Glutamatergic neuron (in vitro differentiated cells): ENCODE measurements around the gene NGDN. TPM values are rescaled to one million over a fixed set of nuclear protein-coding genes. Genes with fewer than 3 reads are reported as not detected.

Source experiments
- DNase-seq: peaks from one replicate; pipeline ENCODE4 v3.0.0; 2022
- H3K27ac Mint-ChIP-seq: one replicate; pipeline ENCODE4 v1.8.0; 2020; ENCODE audit warnings: mild to moderate bottlenecking, mixed read lengths, inconsistent platforms; ENCODE audit not compliant: unreplicated experiment
- H3K27me3 Mint-ChIP-seq: one replicate; pipeline ENCODE4 v1.8.0; 2020; ENCODE audit warnings: mild to moderate bottlenecking, moderate library complexity, mixed read lengths, inconsistent platforms; ENCODE audit not compliant: unreplicated experiment
- H3K36me3 Mint-ChIP-seq: one replicate; pipeline ENCODE4 v1.8.0; 2020; ENCODE audit warnings: mild to moderate bottlenecking, mixed read lengths, inconsistent platforms; ENCODE audit not compliant: unreplicated experiment
- H3K4me1 Mint-ChIP-seq: one replicate; pipeline ENCODE4 v1.8.0; 2020; ENCODE audit warnings: mild to moderate bottlenecking, low read depth, mixed read lengths, inconsistent platforms; ENCODE audit not compliant: unreplicated experiment
- H3K4me3 Mint-ChIP-seq: one replicate; pipeline ENCODE4 v1.8.0; 2020; ENCODE audit warnings: mild to moderate bottlenecking, mixed read lengths, inconsistent platforms; ENCODE audit not compliant: unreplicated experiment
- H3K9me3 Mint-ChIP-seq: one replicate; pipeline ENCODE4 v1.8.0; 2020; ENCODE audit warnings: mild to moderate bottlenecking, moderate library complexity, mixed read lengths, inconsistent platforms; ENCODE audit not compliant: unreplicated experiment
- CTCF ChIP-seq: fragments of 200-600 bp; sonication (generic); IDR thresholded peaks from one replicate; pipeline ENCODE4 v1.5.0; 2021; ENCODE audit not compliant: partially characterized antibody, unreplicated experiment
- total RNA-seq: library from RNA; stranded (reverse); fragmentation: NEBNext Ultra II Directional; extraction: Animal tissue kit (Norgen Biotek cat#: 25700); gene quantifications from one replicate; pipeline ENCODE4 v1.2.1, GENCODE V29; 2021; ENCODE audit not compliant: unreplicated experiment

The NGDN gene
- total RNA-seq, 1 donor from 2014 or later, result 46.5 TPM

DNA sequence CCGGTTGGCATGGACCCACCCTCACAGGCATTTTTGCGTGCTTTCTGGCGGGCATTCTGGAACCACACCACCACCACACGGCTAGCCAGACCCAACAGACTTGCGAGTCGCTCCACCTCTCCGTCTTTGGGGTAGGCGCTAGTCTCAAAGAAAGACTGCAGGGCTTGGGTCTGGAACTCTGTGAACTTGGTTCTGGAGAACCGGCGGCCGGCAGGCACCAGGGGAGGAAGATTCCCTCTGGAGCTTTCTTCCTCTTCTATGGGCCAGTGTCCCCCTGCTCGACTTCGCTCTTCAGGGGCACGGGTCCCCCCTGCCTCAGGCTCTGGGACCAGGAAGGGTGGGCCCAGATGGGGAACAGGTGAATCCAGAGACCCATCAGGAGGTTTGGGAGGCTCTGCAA, 55.5 kb downstream of the NGDN start:
- Mint-ChIP-seq H3K27ac (no peak overlapping the region), H3K4me3 (no peak overlapping the region), H3K36me3 (peaks cover 5% of the 10 kb centered on the region), H3K4me1 (peaks cover 2% of the 10 kb centered on the region), H3K27me3 (peaks cover 15% of the 10 kb centered on the region), H3K9me3 (peaks cover 7% of the 10 kb centered on the region)
- TF ChIP-seq CTCF, result no peak
- DNase-seq, result no peak

GRCh38 chr14:23525611-23526010, 56.1 kb downstream of the NGDN start:
- DNase-seq, result no peak
- H3K36me3 Mint-ChIP-seq, result peaks cover 5% of the 10 kb centered on the region
- H3K4me1 Mint-ChIP-seq, result peaks cover 4% of the 10 kb centered on the region
- peaks cover 9% of the 10 kb centered on the region for H3K9me3 Mint-ChIP-seq
- TF ChIP-seq CTCF, result no peak
- peaks cover 15% of the 10 kb centered on the region for H3K27me3 Mint-ChIP-seq
- H3K4me3 Mint-ChIP-seq, result no peak overlapping the region
- H3K27ac Mint-ChIP-seq, result no peak overlapping the region

Other genes starting within 250 kb of the NGDN start
- gene RNF212B, start 231.8 kb upstream of the NGDN start, total RNA-seq, result not detected
- gene HOMEZ, start 183.6 kb upstream of the NGDN start, total RNA-seq, result 12.2 TPM
- 10.8 TPM for gene PPP1R3E, start 166.8 kb upstream of the NGDN start, total RNA-seq
- gene BCL2L2, start 162.9 kb upstream of the NGDN start, total RNA-seq, result 32.6 TPM
- gene PABPN1, start 148.2 kb upstream of the NGDN start, total RNA-seq, result 355 TPM
- gene SLC22A17, start 116.8 kb upstream of the NGDN start, total RNA-seq, result 70.6 TPM
- gene EFS, start 104.5 kb upstream of the NGDN start, total RNA-seq, result 90.4 TPM
- gene IL25, start 96.9 kb upstream of the NGDN start, total RNA-seq, result not detected
- not detected for gene CMTM5, start 92.7 kb upstream of the NGDN start, total RNA-seq
- not detected for gene MYH6, start 61.4 kb upstream of the NGDN start, total RNA-seq
- gene MYH7, start 34.0 kb upstream of the NGDN start, total RNA-seq, result not detected
- gene ZFHX2, start 82.1 kb downstream of the NGDN start, total RNA-seq, result 39.1 TPM
- 19.3 TPM for gene THTPA, start 86.6 kb downstream of the NGDN start, total RNA-seq
- gene AP1G2, start 98.1 kb downstream of the NGDN start, total RNA-seq, result 105 TPM
- gene JPH4, start 109.1 kb downstream of the NGDN start, total RNA-seq, result 52.7 TPM
- 0.42 TPM for gene DHRS2, start 166.7 kb downstream of the NGDN start, total RNA-seq